VCaP (cell line): ENCODE measurements around the gene FAM83G.
"Not testable (repeated sequence)": the region's sequence is repeated elsewhere in the genome, so short reads cannot be mapped to it uniquely, and the experiment has no call there.

ENCODE experiments used
- H3K27ac ChIP-seq: fragments of 450-650 bp; 2 replicates; pipeline ENCODE4 v1.5.1; 2017
- TF ChIP-seq, protein P1 (sequence below): fragments of 450-650 bp; conservative IDR thresholded peaks from 2 replicates; pipeline ENCODE4 v1.5.1; 2017; ENCODE audit warnings: mild to moderate bottlenecking, moderate library complexity

Gene FAM83G

DNA sequence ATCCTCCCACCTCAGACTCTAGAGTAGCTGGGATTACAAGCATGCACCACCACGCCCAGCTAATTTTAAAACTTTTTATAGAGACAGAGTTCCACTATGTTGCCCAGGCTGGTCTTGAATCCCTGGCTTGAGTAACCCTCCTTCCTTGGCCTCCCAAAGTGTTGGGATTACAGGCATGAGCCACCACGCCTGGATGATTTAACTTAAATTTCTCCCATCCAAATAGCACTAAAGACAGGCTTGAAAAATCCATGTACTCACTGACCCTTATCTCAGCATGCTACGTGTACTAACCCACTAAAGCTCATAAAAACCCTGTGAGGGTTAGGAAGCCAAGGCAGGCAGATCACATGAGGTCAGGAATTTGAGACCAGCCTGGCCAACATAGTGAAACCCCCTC is 48.0 kb downstream of the FAM83G start:
- TF ChIP-seq, protein P1, sequence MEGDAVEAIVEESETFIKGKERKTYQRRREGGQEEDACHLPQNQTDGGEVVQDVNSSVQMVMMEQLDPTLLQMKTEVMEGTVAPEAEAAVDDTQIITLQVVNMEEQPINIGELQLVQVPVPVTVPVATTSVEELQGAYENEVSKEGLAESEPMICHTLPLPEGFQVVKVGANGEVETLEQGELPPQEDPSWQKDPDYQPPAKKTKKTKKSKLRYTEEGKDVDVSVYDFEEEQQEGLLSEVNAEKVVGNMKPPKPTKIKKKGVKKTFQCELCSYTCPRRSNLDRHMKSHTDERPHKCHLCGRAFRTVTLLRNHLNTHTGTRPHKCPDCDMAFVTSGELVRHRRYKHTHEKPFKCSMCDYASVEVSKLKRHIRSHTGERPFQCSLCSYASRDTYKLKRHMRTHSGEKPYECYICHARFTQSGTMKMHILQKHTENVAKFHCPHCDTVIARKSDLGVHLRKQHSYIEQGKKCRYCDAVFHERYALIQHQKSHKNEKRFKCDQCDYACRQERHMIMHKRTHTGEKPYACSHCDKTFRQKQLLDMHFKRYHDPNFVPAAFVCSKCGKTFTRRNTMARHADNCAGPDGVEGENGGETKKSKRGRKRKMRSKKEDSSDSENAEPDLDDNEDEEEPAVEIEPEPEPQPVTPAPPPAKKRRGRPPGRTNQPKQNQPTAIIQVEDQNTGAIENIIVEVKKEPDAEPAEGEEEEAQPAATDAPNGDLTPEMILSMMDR = no peak
- H3K27ac ChIP-seq = no peak overlapping the region

DNA sequence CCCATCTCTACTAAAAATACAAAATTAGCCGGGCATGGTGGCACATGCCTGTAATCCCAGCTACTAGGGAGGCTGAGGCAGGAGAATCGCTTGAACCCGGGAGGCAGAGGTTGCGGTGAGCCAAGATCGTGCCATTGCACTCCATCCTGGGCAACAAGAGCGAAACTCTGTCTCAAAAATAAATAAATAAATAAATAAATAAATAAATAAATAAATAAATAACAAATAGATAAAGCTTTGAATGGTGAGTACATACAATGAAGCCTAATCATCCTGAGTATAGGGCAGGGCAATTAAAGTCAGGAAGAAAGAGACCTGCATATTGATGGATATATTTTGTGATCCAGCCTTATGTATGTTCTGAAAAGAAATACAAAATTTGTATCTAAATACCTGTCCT is 48.5 kb downstream of the FAM83G start:
- H3K27ac ChIP-seq = not testable (repeated sequence)

DNA sequence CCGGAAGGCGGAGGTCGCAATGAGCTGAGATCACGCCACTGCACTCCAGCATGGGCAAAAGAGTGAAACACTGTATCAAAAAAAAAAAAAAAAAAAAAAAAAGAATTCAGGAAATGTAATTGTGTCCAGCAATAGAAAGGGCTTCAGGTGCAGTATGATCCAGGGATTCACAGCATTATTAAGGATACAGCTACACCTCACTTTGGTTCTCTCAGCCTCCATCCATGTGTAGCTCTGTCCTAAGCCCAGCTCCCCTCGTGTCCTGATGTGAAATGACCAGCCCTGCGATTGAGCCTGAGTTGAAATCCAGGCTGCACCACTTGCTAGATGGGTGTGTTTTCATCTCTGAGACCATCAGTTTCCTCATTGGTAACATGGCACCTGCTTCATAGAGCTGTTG is 49.6 kb downstream of the FAM83G start:
- TF ChIP-seq, protein P1 = no peak
- H3K27ac ChIP-seq = no peak overlapping the region

DNA sequence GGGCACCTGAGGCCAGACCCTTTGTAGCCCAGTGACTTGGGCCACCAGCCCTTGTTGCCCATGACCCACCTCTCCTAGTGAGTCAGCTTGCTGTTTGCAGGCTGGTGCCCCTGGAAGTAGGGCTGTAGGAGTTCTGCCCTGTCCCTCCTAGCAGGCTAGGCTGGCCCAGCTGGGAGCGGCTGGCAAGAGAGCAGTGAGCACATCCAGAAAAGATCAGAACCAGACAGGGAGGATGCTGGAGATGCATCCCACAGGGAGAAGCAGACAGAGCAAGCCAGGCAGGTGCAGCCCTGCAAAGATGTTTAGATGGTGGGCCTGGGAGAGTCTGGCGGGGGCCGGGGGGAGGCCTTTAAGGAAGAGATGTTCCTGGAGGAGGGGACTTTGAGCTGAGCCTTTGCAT is 50.2 kb downstream of the FAM83G start:
- H3K27ac ChIP-seq = no peak overlapping the region
- TF ChIP-seq, protein P1 = no peak

DNA sequence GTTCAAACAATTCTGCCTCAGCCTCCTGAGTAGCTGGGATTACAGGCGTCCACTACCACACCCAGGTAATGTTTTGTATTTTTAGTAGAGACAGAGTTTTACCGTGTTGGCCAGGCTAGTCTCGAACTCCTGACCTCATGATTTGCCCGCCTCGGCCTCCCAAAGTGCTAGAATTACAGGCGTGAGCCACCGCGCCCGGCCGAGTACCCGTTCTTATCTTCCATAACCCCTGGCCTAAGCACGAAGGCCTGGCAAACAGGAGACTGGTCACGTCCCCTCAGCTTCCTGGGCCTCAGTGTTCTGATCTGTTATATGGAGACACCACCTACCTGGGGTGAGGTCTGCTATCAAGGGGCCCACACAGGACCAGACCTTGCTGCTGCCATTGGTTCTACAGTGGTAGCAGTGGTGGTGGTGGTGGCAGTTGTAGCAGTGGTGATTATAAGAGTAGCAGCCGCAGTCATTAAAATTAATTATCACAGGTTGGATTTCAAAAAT is 51.3 kb downstream of the FAM83G start:
- no peak overlapping the region for H3K27ac ChIP-seq
- TF ChIP-seq, protein P1 = no peak

DNA sequence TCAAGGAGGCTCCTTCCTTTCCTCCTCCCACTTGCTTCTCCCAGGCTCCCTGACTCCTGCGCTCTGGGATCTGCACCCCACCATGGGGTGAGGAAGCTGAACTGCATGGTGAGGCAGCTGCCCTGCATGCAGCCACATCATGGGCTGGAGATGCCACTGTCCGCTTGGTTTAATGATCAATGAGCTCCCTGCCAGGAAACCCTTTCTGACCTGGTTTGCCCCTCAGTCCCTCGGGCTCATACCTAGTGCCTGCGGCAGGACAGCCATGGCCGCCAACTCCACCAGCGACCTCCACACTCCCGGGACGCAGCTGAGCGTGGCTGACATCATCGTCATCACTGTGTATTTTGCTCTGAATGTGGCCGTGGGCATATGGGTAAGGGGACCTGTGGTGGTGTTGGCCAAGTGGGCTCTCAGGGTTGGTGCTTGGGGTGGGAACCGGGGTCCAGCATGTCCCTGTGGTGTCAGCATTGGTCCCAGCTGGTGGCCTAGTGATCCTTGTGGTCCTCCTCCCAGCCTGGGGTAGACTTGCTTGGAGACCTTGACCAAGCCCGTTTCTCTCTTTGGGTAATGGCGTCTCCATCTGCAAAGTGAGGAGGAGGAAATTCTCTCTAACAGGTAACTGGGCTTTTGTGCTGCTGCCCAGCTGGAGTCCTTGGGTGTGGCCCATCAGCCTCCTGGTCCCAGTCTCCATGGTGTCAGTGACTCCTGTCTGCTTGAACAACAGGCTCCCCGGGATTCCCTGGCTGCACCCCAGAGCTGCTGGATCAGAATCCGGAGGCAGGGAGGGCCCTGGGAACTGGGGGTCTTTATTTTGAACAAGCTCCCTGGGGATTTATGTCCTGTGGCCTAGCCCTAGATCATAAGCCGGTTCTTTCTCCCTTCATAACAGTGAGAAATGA is 52.4 kb downstream of the FAM83G start, which contains the start of gene SLC5A10:
Gene SLC5A10, plus strand, starts transcription at position 225 of the 902 bp plus-strand sequence. Its CDS starts 41 bp downstream, at position 266.
- no peak within 1 kb of the TSS for H3K27ac ChIP-seq
- TF ChIP-seq, protein P1 = peak; percentile 19; the same call in 1 of the 2 replicates

DNA sequence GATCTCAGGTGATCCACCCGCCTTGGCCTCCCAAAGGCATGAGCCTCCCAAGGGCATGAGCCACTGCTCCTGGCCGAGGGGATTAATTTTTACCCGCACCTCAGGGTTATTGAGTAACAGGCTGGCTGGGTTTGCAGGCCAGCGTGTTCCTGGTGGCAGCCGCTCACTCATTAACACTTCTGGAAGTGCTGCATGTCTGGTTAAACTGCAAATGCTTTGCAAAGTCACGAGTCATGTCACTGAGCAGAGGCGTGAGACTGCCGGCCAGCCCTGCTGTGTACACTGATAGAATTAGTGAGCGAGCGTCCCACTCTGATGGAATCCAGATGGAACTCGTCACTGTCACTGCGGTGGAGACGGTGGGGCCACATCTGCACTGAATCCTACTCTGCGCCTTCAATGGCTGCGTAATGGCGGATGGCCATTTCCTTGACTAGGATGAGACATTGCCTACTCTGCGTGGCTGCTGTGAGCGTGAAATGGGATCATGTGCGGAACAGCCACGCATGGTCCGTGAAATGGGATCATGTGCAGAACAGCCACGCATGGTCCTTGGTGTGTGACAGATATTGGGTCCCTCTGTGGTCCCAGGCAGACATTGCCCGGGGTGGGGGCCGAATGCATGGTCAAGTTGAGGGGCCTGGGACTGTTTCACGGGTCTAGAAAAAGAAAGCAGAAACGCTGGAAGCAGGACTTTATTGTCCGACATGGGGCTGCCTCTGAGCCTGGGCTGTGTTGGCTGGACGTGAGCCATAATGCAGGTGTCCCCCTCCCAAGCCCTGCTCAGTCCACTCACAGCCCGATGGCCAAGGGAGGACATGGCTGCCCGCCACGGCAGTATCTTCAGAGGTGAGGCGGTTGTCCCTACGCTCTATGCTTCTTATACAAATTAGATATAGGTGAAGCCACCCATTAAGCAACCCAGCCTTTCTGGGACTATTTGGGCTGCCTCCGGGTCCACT is 53.3 kb downstream of the FAM83G start:
- no peak overlapping the region for H3K27ac ChIP-seq
- TF ChIP-seq, protein P1 = no peak
